AG04450 (cell line): ENCODE measurements around the gene KIF26B. TPM values are rescaled to one million over a fixed set of nuclear protein-coding genes. Genes with fewer than 3 reads are reported as not detected.

Experiments
- CTCF ChIA-PET: fragments of 300-600, 350-600 bp; formaldehyde crosslinking; extraction: SDS; loops from one replicate; lab custom pipeline; 2022; ENCODE audit warnings: antibody characterized with exemption, inconsistent platforms; lab: Charles Lee
- POLR2A ChIA-PET: fragments of 350-600 bp; formaldehyde crosslinking; extraction: SDS; loops from one replicate; lab custom pipeline; 2021; ENCODE audit warnings: antibody characterized with exemption, inconsistent platforms; lab: Yijun Ruan, JAX
- DNase-seq: peaks from one replicate; pipeline ENCODE4 v3.0.0-alpha.2; 2011; ENCODE audit warnings: low read depth, low spot score
- H3K27ac ChIP-seq: one replicate; pipeline ENCODE4 v1.5.1; 2012; ENCODE audit warnings: low read depth, low read length, control low read depth
- H3K27me3 ChIP-seq: one replicate; pipeline ENCODE4 v1.6.0; 2012; ENCODE audit warnings: low read length; ENCODE audit not compliant: control insufficient read depth, insufficient read depth
- H3K4me3 ChIP-seq: 2 replicates; pipeline ENCODE4 v1.5.1; 2011; ENCODE audit warnings: mild to moderate bottlenecking, low read depth, low read length, control low read depth
- H3K9me3 ChIP-seq: 2 replicates; pipeline ENCODE4 v1.5.1; 2012; ENCODE audit warnings: low read length; ENCODE audit not compliant: control insufficient read depth, insufficient read depth
- CTCF ChIP-seq: IDR thresholded peaks from 2 replicates; pipeline ENCODE4 v1.5.1; 2011; ENCODE audit warnings: low read depth, low read length, control low read depth, inconsistent platforms
- polyA plus RNA-seq: library from polyadenylated mRNA; depleted of rRNA; stranded (reverse); fragments of >200 nt; gene quantifications from 2 replicates; pipeline ENCODE4 v1.2.3, GENCODE V29; 2011

The KIF26B gene
- polyA plus RNA-seq, 1 experiment, result 2.4 TPM

GRCh38 chr1:245698860-245699259 lies 544.1 kb downstream of the KIF26B start:
- no peak overlapping the region for H3K27ac ChIP-seq
- TF ChIP-seq CTCF, result no peak
- H3K27me3 ChIP-seq, result no peaks in the 10 kb centered on the region
- ChIA-PET POLR2A (no interaction called here), CTCF (no interaction called here)
- H3K9me3 ChIP-seq, result peaks cover 5% of the 10 kb centered on the region; the same call in 1 of the 2 replicates
- no peak for DNase-seq
- no peak overlapping the region for H3K4me3 ChIP-seq

- ChIA-PET CTCF (no interaction called here), POLR2A (no interaction called here)
- no peak overlapping the region for H3K4me3 ChIP-seq
- no peak for TF ChIP-seq CTCF
- DNase-seq, result no peak
- no peaks in the 10 kb centered on the region for H3K27me3 ChIP-seq
- H3K27ac ChIP-seq, result no peak overlapping the region
- H3K9me3 ChIP-seq, result no peaks in the 10 kb centered on the region
Observed at GRCh38 chr1:245700631-245701030, 545.8 kb downstream of the KIF26B start.

- ChIA-PET CTCF (no interaction called here), POLR2A (no interaction called here)
- TF ChIP-seq CTCF, result no peak
- no peak overlapping the region for H3K27ac ChIP-seq
- H3K27me3 ChIP-seq, result no peaks in the 10 kb centered on the region
- DNase-seq, result no peak
- H3K4me3 ChIP-seq, result no peak overlapping the region
- no peaks in the 10 kb centered on the region for H3K9me3 ChIP-seq
Observed at GRCh38 chr1:245701631-245702030, 546.8 kb downstream of the KIF26B start.

- Histone ChIP-seq H3K27me3 (no peaks in the 10 kb centered on the region), H3K4me3 (no peak overlapping the region), H3K9me3 (no peaks in the 10 kb centered on the region), H3K27ac (no peak overlapping the region)
- ChIA-PET CTCF (interaction anchor here (0.6 kb wide), 2 partner anchors 521 to 542 kb away, joined by 4 to 9 read pairs; no protein-coding TSS in a partner anchor), POLR2A (no interaction called here)
- DNase-seq, result no peak
- TF ChIP-seq CTCF, result no peak
Observed at GRCh38 chr1:245702346-245702745, 547.6 kb downstream of the KIF26B start.

- no peak overlapping the region for H3K27ac ChIP-seq
- no peak for TF ChIP-seq CTCF
- H3K27me3 ChIP-seq, result no peaks in the 10 kb centered on the region
- ChIA-PET CTCF (no interaction called here), POLR2A (no interaction called here)
- no peak overlapping the region for H3K4me3 ChIP-seq
- DNase-seq, result no peak
- H3K9me3 ChIP-seq, result no peaks in the 10 kb centered on the region
Observed at GRCh38 chr1:245704341-245704740, 549.6 kb downstream of the KIF26B start.
